Liver (tissue), 3 donors: Measurements from ENCODE around the gene KIZ.

Source experiments
- ATF3 ChIP-seq: IDR thresholded peaks from 2 replicates; pipeline ENCODE4 v1.6.1; 2016; ENCODE audit warnings: antibody characterized with exemption
- CTCF ChIP-seq: fragments of 150-350 bp; IDR thresholded peaks from 2 replicates; pipeline ENCODE4 v1.5.1; 2017; ENCODE audit warnings: improper control_type of control experiment, low read depth, low read length; ENCODE audit not compliant: missing input control
- GABPA ChIP-seq, 2 donors: IDR thresholded peaks in 1 of 2; conservative IDR thresholded peaks in 1 of 2; 2 replicates each; pipeline ENCODE4 v1.6.1; 2016; ENCODE audit warnings: antibody characterized with exemption in 2 of 2, mild to moderate bottlenecking in 1 of 2, moderate library complexity in 1 of 2
- donor health status: healthy.
- donor health status: healthy.

- TF ChIP-seq ATF3: no peak
- no peak for TF ChIP-seq CTCF
- TF ChIP-seq GABPA (IDR thresholded peaks at IDR 0.05 in 1 of 2, conservative IDR thresholded peaks at IDR 0.05 in 1 of 2): no peak
Observed at GRCh38 chr20:21224217-21224616, 98.3 kb downstream of the KIZ start.
